ENCODE data around the gene NSF.
"Not testable (repeated sequence)": the region's sequence is repeated elsewhere in the genome, so short reads cannot be mapped to it uniquely, and the experiment has no call there.

GRCh38 chr17:46611304-46611703, 20.8 kb downstream of the NSF start:
- TF ChIP-seq, protein P1, sequence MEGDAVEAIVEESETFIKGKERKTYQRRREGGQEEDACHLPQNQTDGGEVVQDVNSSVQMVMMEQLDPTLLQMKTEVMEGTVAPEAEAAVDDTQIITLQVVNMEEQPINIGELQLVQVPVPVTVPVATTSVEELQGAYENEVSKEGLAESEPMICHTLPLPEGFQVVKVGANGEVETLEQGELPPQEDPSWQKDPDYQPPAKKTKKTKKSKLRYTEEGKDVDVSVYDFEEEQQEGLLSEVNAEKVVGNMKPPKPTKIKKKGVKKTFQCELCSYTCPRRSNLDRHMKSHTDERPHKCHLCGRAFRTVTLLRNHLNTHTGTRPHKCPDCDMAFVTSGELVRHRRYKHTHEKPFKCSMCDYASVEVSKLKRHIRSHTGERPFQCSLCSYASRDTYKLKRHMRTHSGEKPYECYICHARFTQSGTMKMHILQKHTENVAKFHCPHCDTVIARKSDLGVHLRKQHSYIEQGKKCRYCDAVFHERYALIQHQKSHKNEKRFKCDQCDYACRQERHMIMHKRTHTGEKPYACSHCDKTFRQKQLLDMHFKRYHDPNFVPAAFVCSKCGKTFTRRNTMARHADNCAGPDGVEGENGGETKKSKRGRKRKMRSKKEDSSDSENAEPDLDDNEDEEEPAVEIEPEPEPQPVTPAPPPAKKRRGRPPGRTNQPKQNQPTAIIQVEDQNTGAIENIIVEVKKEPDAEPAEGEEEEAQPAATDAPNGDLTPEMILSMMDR (IDR thresholded peaks at IDR 0.05), result not testable (repeated sequence)
- TF ChIP-seq POLR2A (IDR thresholded peaks at IDR 0.05; ENCODE audit: low read length); USF2 (IDR thresholded peaks at IDR 0.05); KDM1A (IDR thresholded peaks at IDR 0.05; ENCODE audit: low read depth); RAD21 (conservative IDR thresholded peaks at IDR 0.05 in 1 of 2, IDR thresholded peaks at IDR 0.05 in 1 of 2); RCOR1 (IDR thresholded peaks at IDR 0.05; ENCODE audit: low read depth, low read length): not testable (repeated sequence)
